ENCODE data around the gene KAT6B. TPM values are rescaled to one million over a fixed set of nuclear protein-coding genes. Genes with fewer than 3 reads are reported as not detected.
A peak's percentile ranks its signal among the peaks of the same experiment; 100 is the strongest.

Gene KAT6B
- total RNA-seq, 4 donors from 2014 or later = 50.0 to 75.8 (median 57.5) TPM

DNA sequence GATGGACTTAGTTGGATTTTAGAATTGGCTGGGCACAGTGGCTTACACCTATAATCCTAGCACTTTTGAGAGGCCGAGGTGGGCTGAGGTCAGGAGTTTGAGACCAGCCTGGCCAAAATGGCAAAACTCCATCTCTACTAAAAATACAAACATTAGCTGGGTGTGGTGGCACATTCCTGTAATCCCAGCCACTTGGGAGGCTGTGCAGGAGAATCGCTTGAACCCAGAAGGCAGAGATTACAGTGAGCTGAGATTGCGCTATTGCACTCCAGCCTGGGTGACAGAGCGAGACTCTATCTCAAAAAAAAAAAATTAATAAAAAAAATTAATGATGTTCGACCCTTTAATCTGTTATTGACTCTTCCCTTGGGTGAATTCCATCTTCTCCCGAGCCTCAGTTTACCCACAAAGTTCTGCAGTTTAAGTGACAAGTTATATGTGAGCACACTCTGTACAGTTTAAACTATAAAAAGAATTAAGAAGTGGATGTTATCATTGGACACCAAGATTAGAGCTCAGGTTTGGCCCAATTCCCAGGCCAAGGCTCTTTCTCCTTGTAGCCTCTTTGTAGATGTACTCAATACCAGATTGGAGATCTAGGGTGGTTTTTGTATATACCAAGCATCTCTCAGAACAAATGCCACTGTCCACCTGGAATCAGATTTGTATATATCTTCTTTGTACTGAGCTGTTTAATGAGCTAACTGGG lies 15.0 kb downstream of the KAT6B start:
- Histone ChIP-seq H3K4me3 (no peak overlapping the region), H3K9me3 (no peaks in the 10 kb centered on the region), H3K27ac (replicated peaks in 1 of 4) (peak overlapping the region; percentile 36 to 67 (median 47)), H3K4me1 (peaks cover 49 to 98% (median 84%) of the 10 kb centered on the region in 4 donors), H3K36me3 (peaks cover 0 to 8% (median 4%) of the 10 kb centered on the region in 4 donors), H3K27me3 (no peaks in the 10 kb centered on the region)
- no peak for DNase-seq (ENCODE audit: extremely low spot score)
- intact Hi-C loops (cut with DNase I) = no loop called here
- no peak for TF ChIP-seq POLR2AphosphoS5 (IDR thresholded peaks at IDR 0.05)
- TF ChIP-seq CTCF (IDR thresholded peaks at IDR 0.05) = no peak
- TF ChIP-seq EP300 (IDR thresholded peaks at IDR 0.05) = no peak
- WGBS = 75% methylated on average over 6 of the region's 6 CpGs

DNA sequence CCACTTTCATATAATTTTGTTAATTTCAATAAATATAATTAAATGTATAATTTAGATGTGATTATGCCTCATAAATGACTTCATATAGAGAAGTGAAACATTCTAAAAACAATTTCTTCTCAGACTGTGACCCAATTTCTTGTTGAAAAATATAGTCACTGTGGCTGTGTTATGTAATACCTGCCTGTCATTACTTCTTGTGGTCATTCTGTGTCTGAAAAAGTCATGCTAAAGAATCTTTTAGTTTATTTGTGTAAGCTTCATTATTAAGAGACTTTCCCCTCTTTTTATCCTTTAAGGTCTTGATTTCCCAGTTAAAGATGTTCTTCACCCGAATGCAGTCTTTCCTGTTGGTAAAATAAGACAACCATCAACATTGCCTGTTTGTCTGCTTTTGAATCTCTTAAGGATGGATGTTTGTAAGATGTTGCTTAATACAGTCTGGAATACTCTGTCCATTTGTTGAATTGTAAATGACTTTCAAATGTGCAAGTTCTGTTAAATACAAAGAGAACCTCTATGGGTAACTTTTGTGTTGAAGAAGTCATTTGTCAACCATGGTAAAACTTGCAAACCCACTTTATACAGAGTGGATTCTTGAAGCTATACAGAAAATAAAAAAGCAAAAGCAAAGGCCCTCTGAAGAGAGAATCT lies 16.0 kb downstream of the KAT6B start:
- peak overlapping the region; percentile 36 to 67 (median 47) for H3K27ac ChIP-seq (replicated peaks in 1 of 4)
- TF ChIP-seq POLR2AphosphoS5 (IDR thresholded peaks at IDR 0.05) (no peak), CTCF (IDR thresholded peaks at IDR 0.05) (no peak), EP300 (IDR thresholded peaks at IDR 0.05) (no peak), POLR2A (IDR thresholded peaks at IDR 0.05; ENCODE audit: low read depth) (no peak)
- intact Hi-C loops (cut with DNase I) = no loop called here
- peaks cover 0 to 8% (median 4%) of the 10 kb centered on the region in 4 donors for H3K36me3 ChIP-seq
- H3K4me3 ChIP-seq = no peak overlapping the region
- WGBS = 50% methylated on average over 1 of the region's 1 CpG
- no peaks in the 10 kb centered on the region for H3K27me3 ChIP-seq
- peaks cover 44 to 98% (median 83%) of the 10 kb centered on the region in 4 donors for H3K4me1 ChIP-seq
- no peak for DNase-seq (ENCODE audit: extremely low spot score)
- H3K9me3 ChIP-seq = no peaks in the 10 kb centered on the region

GRCh38 chr10:74846958-74847357 lies 20.6 kb downstream of the KAT6B start:
- no peak for DNase-seq (ENCODE audit: extremely low spot score)
- Histone ChIP-seq H3K4me1 (peaks cover 26 to 80% (median 62%) of the 10 kb centered on the region in 4 donors), H3K36me3 (peaks cover 0 to 12% (median 7%) of the 10 kb centered on the region in 4 donors), H3K4me3 (no peak overlapping the region), H3K27ac (replicated peaks in 1 of 4) (peak overlapping the region in 3 of 4 donors; percentile 11 to 42 (median 38)), H3K9me3 (no peaks in the 10 kb centered on the region), H3K27me3 (no peaks in the 10 kb centered on the region)
- WGBS = 70% methylated on average over 2 of the region's 2 CpGs
- intact Hi-C loops (cut with DNase I) = no loop called here
- TF ChIP-seq POLR2AphosphoS5 (IDR thresholded peaks at IDR 0.05) = no peak
- no peak for TF ChIP-seq CTCF (IDR thresholded peaks at IDR 0.05)
- TF ChIP-seq POLR2A (IDR thresholded peaks at IDR 0.05; ENCODE audit: low read depth) = no peak
- no peak for TF ChIP-seq EP300 (IDR thresholded peaks at IDR 0.05)

DNA sequence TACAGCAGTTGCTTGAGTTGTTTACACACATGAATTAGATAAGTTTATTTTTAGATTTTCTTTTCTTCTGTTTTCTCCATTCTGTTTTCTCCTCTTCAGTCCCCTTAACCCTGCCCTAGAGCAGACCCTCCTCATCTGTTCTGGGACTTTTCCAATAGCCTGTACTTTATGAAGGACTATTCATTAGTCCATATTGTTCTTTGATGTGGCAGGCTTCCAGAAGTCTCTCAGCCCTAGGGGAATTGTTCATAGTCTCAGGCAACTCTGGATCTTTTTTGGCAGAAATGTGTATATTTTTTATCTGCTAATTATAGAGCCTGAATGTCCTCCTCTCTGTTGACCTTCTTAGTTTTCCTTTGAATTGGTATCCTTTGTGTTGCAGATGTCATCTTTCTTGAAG lies 25.4 kb downstream of the KAT6B start:
- H3K9me3 ChIP-seq = no peaks in the 10 kb centered on the region
- H3K27me3 ChIP-seq = no peaks in the 10 kb centered on the region
- intact Hi-C loops (cut with DNase I) = no loop called here
- peaks cover 53 to 80% (median 68%) of the 10 kb centered on the region in 4 donors for H3K4me1 ChIP-seq
- DNase-seq (ENCODE audit: extremely low spot score) = no peak
- H3K4me3 ChIP-seq = no peak overlapping the region
- H3K27ac ChIP-seq (replicated peaks in 1 of 4) = peak overlapping the region in 2 of 4 donors; percentile 16 to 39
- no peak for TF ChIP-seq EP300 (IDR thresholded peaks at IDR 0.05)
- no peak for TF ChIP-seq CTCF (IDR thresholded peaks at IDR 0.05)
- TF ChIP-seq POLR2A (IDR thresholded peaks at IDR 0.05; ENCODE audit: low read depth) = no peak
- no peak for TF ChIP-seq POLR2AphosphoS5 (IDR thresholded peaks at IDR 0.05)
- H3K36me3 ChIP-seq = peaks cover 0 to 5% (median 2%) of the 10 kb centered on the region in 4 donors
